Measurements from ENCODE around the gene GSN.

DNA sequence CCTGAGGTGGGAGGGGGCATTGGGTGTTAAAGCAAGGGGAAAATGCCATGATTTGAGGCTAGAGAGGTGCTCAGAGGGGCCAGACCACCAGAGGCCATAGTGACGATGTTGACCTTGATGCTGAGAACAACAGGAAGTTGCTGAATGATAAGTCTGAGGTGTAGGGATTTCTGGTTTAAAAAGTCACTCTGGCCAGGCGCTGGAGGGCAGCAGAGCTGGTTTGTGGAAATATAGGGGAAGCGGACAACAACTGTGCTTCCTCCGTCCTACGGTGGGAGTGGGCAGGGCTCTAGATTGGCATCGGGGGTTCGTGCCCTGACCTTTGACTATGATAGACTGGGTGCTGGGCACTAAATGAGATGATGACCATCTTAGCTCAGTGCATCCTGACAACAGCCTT is 57.4 kb downstream of the GSN start:
- no peak for TF ChIP-seq ZFX (IDR thresholded peaks at IDR 0.05; ENCODE audit: borderline replicate concordance)
- TF ChIP-seq, protein P1, sequence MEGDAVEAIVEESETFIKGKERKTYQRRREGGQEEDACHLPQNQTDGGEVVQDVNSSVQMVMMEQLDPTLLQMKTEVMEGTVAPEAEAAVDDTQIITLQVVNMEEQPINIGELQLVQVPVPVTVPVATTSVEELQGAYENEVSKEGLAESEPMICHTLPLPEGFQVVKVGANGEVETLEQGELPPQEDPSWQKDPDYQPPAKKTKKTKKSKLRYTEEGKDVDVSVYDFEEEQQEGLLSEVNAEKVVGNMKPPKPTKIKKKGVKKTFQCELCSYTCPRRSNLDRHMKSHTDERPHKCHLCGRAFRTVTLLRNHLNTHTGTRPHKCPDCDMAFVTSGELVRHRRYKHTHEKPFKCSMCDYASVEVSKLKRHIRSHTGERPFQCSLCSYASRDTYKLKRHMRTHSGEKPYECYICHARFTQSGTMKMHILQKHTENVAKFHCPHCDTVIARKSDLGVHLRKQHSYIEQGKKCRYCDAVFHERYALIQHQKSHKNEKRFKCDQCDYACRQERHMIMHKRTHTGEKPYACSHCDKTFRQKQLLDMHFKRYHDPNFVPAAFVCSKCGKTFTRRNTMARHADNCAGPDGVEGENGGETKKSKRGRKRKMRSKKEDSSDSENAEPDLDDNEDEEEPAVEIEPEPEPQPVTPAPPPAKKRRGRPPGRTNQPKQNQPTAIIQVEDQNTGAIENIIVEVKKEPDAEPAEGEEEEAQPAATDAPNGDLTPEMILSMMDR (IDR thresholded peaks at IDR 0.05) = no peak
